ENCODE measurements around the gene WDR37.

Gene WDR37

GRCh38 chr10:1166101-1166827 lies 110.1 kb downstream of the WDR37 start:
- Histone ChIP-seq H3K27me3 (ENCODE audit: control insufficient read depth in 1 of 2, insufficient read depth in 2 of 2, low read length in 2 of 2) (no peaks in the 10 kb centered on the region), H3K4me1 (ENCODE audit: insufficient read depth, low read length) (no peaks in the 10 kb centered on the region), H3K9me3 (ENCODE audit: low read length) (no peaks in the 10 kb centered on the region), H3K9ac (ENCODE audit: low read length) (no peak overlapping the region), H3K4me3 (ENCODE audit: low read depth in 1 of 2, low read length in 2 of 2) (no peak overlapping the region), H3K36me3 (ENCODE audit: insufficient read depth, low read length) (no peaks in the 10 kb centered on the region), H3K27ac (ENCODE audit: low read depth, low read length) (no peak overlapping the region)

DNA sequence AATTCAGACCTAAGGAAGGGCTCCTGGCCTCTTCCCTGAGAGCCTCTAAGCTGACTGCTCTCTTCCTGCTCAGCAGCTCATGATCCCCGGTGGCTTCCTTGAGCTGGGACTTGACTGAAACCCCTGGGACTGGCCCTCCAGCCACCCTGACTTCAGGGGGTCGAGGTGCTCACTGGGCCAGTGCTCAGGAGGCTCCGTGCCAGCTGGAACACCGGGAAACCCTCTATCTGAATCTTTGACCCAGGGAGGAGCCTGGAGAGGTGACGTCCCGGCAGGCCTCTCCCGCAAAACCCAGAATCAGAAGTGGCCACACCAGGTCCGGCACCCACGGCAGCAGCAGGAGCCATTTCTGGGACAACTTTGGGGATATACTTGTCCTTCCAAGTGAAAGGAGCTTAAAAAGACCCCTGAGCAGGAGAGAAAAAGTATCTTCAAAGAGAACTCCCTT lies 110.7 kb downstream of the WDR37 start:
- Histone ChIP-seq H3K27ac (ENCODE audit: low read depth, low read length) (no peak overlapping the region), H3K27me3 (ENCODE audit: control insufficient read depth in 1 of 2, insufficient read depth in 2 of 2, low read length in 2 of 2) (no peaks in the 10 kb centered on the region), H3K36me3 (ENCODE audit: insufficient read depth, low read length) (no peaks in the 10 kb centered on the region), H3K9ac (ENCODE audit: low read length) (no peak overlapping the region), H3K4me3 (ENCODE audit: low read depth in 1 of 2, low read length in 2 of 2) (no peak overlapping the region), H3K4me1 (ENCODE audit: insufficient read depth, low read length) (no peaks in the 10 kb centered on the region), H3K9me3 (ENCODE audit: low read length) (no peaks in the 10 kb centered on the region)

DNA sequence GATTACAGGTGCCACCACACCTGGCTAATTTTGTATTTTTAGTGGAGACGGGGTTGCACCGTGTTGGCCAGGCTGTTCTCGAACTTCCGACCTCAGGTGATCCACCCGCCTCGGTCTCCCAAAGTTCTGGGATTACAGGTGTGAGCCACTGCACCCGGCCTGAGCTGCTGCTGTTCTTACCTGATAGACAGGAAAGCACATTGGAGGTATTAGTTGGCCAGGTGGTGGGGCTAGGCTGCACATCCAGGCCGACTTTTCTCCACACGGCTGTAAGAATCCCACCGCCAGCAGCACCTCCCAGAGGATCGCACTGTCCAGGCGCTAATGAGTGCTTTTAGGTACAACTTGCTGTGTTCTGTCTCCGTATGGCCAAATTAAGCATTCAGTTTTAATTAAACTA lies 112.6 kb downstream of the WDR37 start:
- no peak overlapping the region for H3K9ac ChIP-seq (ENCODE audit: low read length)
- no peaks in the 10 kb centered on the region for H3K27me3 ChIP-seq (ENCODE audit: control insufficient read depth in 1 of 2, insufficient read depth in 2 of 2, low read length in 2 of 2)
- no peaks in the 10 kb centered on the region for H3K9me3 ChIP-seq (ENCODE audit: low read length)
- no peak overlapping the region for H3K4me3 ChIP-seq (ENCODE audit: low read depth in 1 of 2, low read length in 2 of 2)
- H3K4me1 ChIP-seq (ENCODE audit: insufficient read depth, low read length): no peaks in the 10 kb centered on the region
- no peak overlapping the region for H3K27ac ChIP-seq (ENCODE audit: low read depth, low read length)
- no peaks in the 10 kb centered on the region for H3K36me3 ChIP-seq (ENCODE audit: insufficient read depth, low read length)

DNA sequence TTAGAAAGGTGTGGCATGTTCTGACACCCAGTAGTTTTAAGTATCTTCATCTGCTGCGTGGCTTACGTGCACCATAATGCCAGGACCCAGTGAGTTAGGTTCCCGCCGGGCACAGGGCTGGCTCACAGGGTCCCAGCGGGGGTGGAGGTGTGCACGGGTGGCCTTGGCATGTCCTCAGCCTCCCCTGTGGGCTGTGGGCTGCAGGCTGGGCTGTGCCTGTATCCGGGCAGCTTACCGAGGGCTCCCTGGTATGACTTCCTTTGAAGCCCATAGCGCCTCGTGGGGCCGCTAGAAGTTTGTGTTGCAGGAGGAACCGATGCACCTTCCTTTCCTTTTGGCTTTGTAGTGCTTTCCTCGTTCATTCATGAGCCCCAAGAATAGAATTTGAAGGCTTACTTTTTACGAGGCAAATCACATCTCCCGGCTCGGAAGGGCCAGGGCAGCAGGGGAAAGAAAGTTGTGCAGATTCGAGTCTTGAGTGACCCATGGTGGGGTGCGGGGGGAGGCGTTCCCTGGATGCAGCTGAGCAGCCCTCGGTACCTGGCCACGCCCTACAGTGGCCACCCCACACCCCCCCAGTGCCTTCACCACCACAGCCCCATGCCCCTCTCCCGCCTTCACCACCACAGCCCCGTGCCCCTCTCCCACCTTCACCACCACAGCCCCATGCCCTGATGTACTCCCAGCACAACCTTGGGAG lies 113.2 kb downstream of the WDR37 start:
- no peaks in the 10 kb centered on the region for H3K4me1 ChIP-seq (ENCODE audit: insufficient read depth, low read length)
- H3K27ac ChIP-seq (ENCODE audit: low read depth, low read length): no peak overlapping the region
- H3K9me3 ChIP-seq (ENCODE audit: low read length): no peaks in the 10 kb centered on the region
- no peak overlapping the region for H3K9ac ChIP-seq (ENCODE audit: low read length)
- no peaks in the 10 kb centered on the region for H3K27me3 ChIP-seq (ENCODE audit: control insufficient read depth in 1 of 2, insufficient read depth in 2 of 2, low read length in 2 of 2)
- no peaks in the 10 kb centered on the region for H3K36me3 ChIP-seq (ENCODE audit: insufficient read depth, low read length)
- H3K4me3 ChIP-seq (ENCODE audit: low read depth in 1 of 2, low read length in 2 of 2): no peak overlapping the region

- Histone ChIP-seq H3K36me3 (ENCODE audit: insufficient read depth, low read length) (no peaks in the 10 kb centered on the region), H3K27ac (ENCODE audit: low read depth, low read length) (no peak overlapping the region), H3K27me3 (ENCODE audit: control insufficient read depth in 1 of 2, insufficient read depth in 2 of 2, low read length in 2 of 2) (no peaks in the 10 kb centered on the region), H3K9me3 (ENCODE audit: low read length) (no peaks in the 10 kb centered on the region), H3K4me1 (ENCODE audit: insufficient read depth, low read length) (no peaks in the 10 kb centered on the region), H3K4me3 (ENCODE audit: low read depth in 1 of 2, low read length in 2 of 2) (no peak overlapping the region), H3K9ac (ENCODE audit: low read length) (no peak overlapping the region)
These were observed 114.0 kb downstream of the WDR37 start for GRCh38 chr10:1169981-1170866.

- Histone ChIP-seq H3K9me3 (ENCODE audit: low read length) (no peaks in the 10 kb centered on the region), H3K27ac (ENCODE audit: low read depth, low read length) (no peak overlapping the region), H3K36me3 (ENCODE audit: insufficient read depth, low read length) (no peaks in the 10 kb centered on the region), H3K4me3 (ENCODE audit: low read depth in 1 of 2, low read length in 2 of 2) (no peak overlapping the region), H3K9ac (ENCODE audit: low read length) (no peak overlapping the region), H3K4me1 (ENCODE audit: insufficient read depth, low read length) (no peaks in the 10 kb centered on the region), H3K27me3 (ENCODE audit: control insufficient read depth in 1 of 2, insufficient read depth in 2 of 2, low read length in 2 of 2) (no peaks in the 10 kb centered on the region)
These were observed 114.6 kb downstream of the WDR37 start for GRCh38 chr10:1170867-1171180.

- Histone ChIP-seq H3K9me3 (ENCODE audit: low read length) (no peaks in the 10 kb centered on the region), H3K4me3 (ENCODE audit: low read depth in 1 of 2, low read length in 2 of 2) (no peak overlapping the region), H3K36me3 (ENCODE audit: insufficient read depth, low read length) (no peaks in the 10 kb centered on the region), H3K27ac (ENCODE audit: low read depth, low read length) (no peak overlapping the region), H3K9ac (ENCODE audit: low read length) (no peak overlapping the region), H3K4me1 (ENCODE audit: insufficient read depth, low read length) (no peaks in the 10 kb centered on the region), H3K27me3 (ENCODE audit: control insufficient read depth in 1 of 2, insufficient read depth in 2 of 2, low read length in 2 of 2) (no peaks in the 10 kb centered on the region)
These were observed 115.0 kb downstream of the WDR37 start for GRCh38 chr10:1171182-1171581.

DNA sequence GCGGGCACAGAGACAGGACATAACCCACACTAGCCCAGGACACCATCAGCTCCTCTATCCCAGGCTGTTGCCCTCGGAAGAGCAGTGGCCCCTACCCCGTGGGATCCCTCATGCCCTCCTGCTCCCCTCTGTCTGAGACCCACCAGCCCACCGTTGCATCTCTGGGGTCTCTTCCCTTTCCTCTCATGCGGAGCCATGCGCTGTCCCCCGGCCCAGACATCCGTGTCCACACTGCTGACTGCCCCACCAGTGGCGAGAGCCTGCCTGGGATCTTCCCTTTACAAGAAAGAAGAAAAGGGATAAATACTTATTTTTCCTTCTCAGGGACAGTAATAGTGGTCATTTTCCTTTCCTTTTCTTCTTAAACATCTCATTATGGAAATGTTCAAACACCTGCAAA lies 115.4 kb downstream of the WDR37 start:
- H3K27me3 ChIP-seq (ENCODE audit: control insufficient read depth in 1 of 2, insufficient read depth in 2 of 2, low read length in 2 of 2): no peaks in the 10 kb centered on the region
- H3K36me3 ChIP-seq (ENCODE audit: insufficient read depth, low read length): no peaks in the 10 kb centered on the region
- H3K9ac ChIP-seq (ENCODE audit: low read length): no peak overlapping the region
- H3K4me1 ChIP-seq (ENCODE audit: insufficient read depth, low read length): no peaks in the 10 kb centered on the region
- no peak overlapping the region for H3K4me3 ChIP-seq (ENCODE audit: low read depth in 1 of 2, low read length in 2 of 2)
- H3K9me3 ChIP-seq (ENCODE audit: low read length): no peaks in the 10 kb centered on the region
- no peak overlapping the region for H3K27ac ChIP-seq (ENCODE audit: low read depth, low read length)

GRCh38 chr10:1172256-1172984 lies 116.2 kb downstream of the WDR37 start:
- Histone ChIP-seq H3K4me3 (ENCODE audit: low read depth in 1 of 2, low read length in 2 of 2) (no peak overlapping the region), H3K27me3 (ENCODE audit: control insufficient read depth in 1 of 2, insufficient read depth in 2 of 2, low read length in 2 of 2) (no peaks in the 10 kb centered on the region), H3K36me3 (ENCODE audit: insufficient read depth, low read length) (no peaks in the 10 kb centered on the region), H3K9ac (ENCODE audit: low read length) (no peak overlapping the region), H3K9me3 (ENCODE audit: low read length) (no peaks in the 10 kb centered on the region), H3K27ac (ENCODE audit: low read depth, low read length) (no peak overlapping the region), H3K4me1 (ENCODE audit: insufficient read depth, low read length) (no peaks in the 10 kb centered on the region)

GRCh38 chr10:1173091-1173490 lies 116.9 kb downstream of the WDR37 start:
- Histone ChIP-seq H3K27me3 (ENCODE audit: control insufficient read depth in 1 of 2, insufficient read depth in 2 of 2, low read length in 2 of 2) (no peaks in the 10 kb centered on the region), H3K4me3 (ENCODE audit: low read depth in 1 of 2, low read length in 2 of 2) (no peak overlapping the region), H3K27ac (ENCODE audit: low read depth, low read length) (no peak overlapping the region), H3K9me3 (ENCODE audit: low read length) (no peaks in the 10 kb centered on the region), H3K9ac (ENCODE audit: low read length) (no peak overlapping the region), H3K36me3 (ENCODE audit: insufficient read depth, low read length) (no peaks in the 10 kb centered on the region), H3K4me1 (ENCODE audit: insufficient read depth, low read length) (no peaks in the 10 kb centered on the region)

GRCh38 chr10:1174022-1174421 lies 117.8 kb downstream of the WDR37 start:
- Histone ChIP-seq H3K27ac (ENCODE audit: low read depth, low read length) (no peak overlapping the region), H3K4me3 (ENCODE audit: low read depth in 1 of 2, low read length in 2 of 2) (no peak overlapping the region), H3K27me3 (ENCODE audit: control insufficient read depth in 1 of 2, insufficient read depth in 2 of 2, low read length in 2 of 2) (no peaks in the 10 kb centered on the region), H3K9ac (ENCODE audit: low read length) (no peak overlapping the region), H3K9me3 (ENCODE audit: low read length) (no peaks in the 10 kb centered on the region), H3K4me1 (ENCODE audit: insufficient read depth, low read length) (no peaks in the 10 kb centered on the region), H3K36me3 (ENCODE audit: insufficient read depth, low read length) (no peaks in the 10 kb centered on the region)

Measured in muscle layer of colon (tissue), 2 donors.